IMR-90 (cell line): ENCODE results near the gene ALS2CL. TPM values are rescaled to one million over a fixed set of nuclear protein-coding genes. Genes with fewer than 3 reads are reported as not detected.

ENCODE experiments used
- ATAC-seq: fragments of 200-7000 bp; cut with Tn5 transposase; 2 replicates; pipeline ENCODE4 v1.9.1; 2020; ENCODE audit warnings: low read depth, mild to moderate bottlenecking, moderate library complexity
- BruUV-seq: library from RNA; stranded (reverse); fragments of 400-500 nt; replicated peaks from 2 replicates; lab custom pipeline; 2021; lab: Mats Ljungman, UMichigan
- CTCF ChIA-PET: fragments of 300-600 bp; formaldehyde crosslinking; extraction: SDS; loops from one replicate; lab custom pipeline; 2021; ENCODE audit warnings: antibody characterized with exemption; lab: Yijun Ruan, JAX
- POLR2A ChIA-PET: fragments of 300-600 bp; sonication (Branson Sonifier 250); formaldehyde crosslinking; loops from one replicate; lab custom pipeline; 2022; ENCODE audit warnings: antibody characterized with exemption; ENCODE audit not compliant: unreplicated experiment; lab: Charles Lee
- DNase-seq: peaks from one replicate; pipeline ENCODE4 v3.0.0; 2013
- H2AFZ ChIP-seq: replicated peaks from 2 replicates; pipeline ENCODE3; 2013; ENCODE audit warnings: low read length, mild to moderate bottlenecking; ENCODE audit not compliant: poor library complexity
- H2AK5ac ChIP-seq: 2 replicates; pipeline ENCODE4 v1.6.1; 2013; ENCODE audit warnings: low read depth, low read length, inconsistent platforms
- H2AK9ac ChIP-seq: replicated peaks from 2 replicates; pipeline ENCODE3; 2013; ENCODE audit warnings: mild to moderate bottlenecking, low read depth, low read length, moderate library complexity; ENCODE audit not compliant: poor library complexity
- H2BK120ac ChIP-seq: 2 replicates; pipeline ENCODE4 v1.6.1; 2013; ENCODE audit warnings: low read depth, low read length, inconsistent platforms
- H2BK15ac ChIP-seq: 3 replicates; pipeline ENCODE4 v1.6.1; 2013; ENCODE audit warnings: low read depth, low read length, inconsistent platforms
- H2BK20ac ChIP-seq: 2 replicates; pipeline ENCODE4 v1.6.1; 2013; ENCODE audit warnings: low read depth, mild to moderate bottlenecking, inconsistent platforms, low read length, moderate library complexity
- H2BK5ac ChIP-seq: 2 replicates; pipeline ENCODE4 v1.6.1; 2013; ENCODE audit warnings: mild to moderate bottlenecking, low read depth, low read length, inconsistent platforms; ENCODE audit not compliant: poor library complexity, severe bottlenecking
- H3K14ac ChIP-seq: replicated peaks from 2 replicates; pipeline ENCODE4 v1.6.1; 2013; ENCODE audit warnings: low read depth, low read length, inconsistent platforms
- H3K18ac ChIP-seq: 2 replicates; pipeline ENCODE4 v1.6.1; 2013; ENCODE audit warnings: low read depth, low read length, control low read depth
- H3K23ac ChIP-seq: 2 replicates; pipeline ENCODE4 v1.6.1; 2013; ENCODE audit warnings: low read depth, low read length, inconsistent platforms
- H3K27ac ChIP-seq: 2 replicates; pipeline ENCODE4 v1.5.1; 2013; ENCODE audit warnings: mild to moderate bottlenecking, control low read depth, low read length; ENCODE audit not compliant: insufficient read depth
- H3K27me3 ChIP-seq: 2 replicates; pipeline ENCODE4 v1.6.1; 2013; ENCODE audit warnings: low read length; ENCODE audit not compliant: control insufficient read depth, insufficient read depth
- H3K36me3 ChIP-seq: 2 replicates; pipeline ENCODE4 v1.6.1; 2013; ENCODE audit warnings: low read length, mixed read lengths; ENCODE audit not compliant: control insufficient read depth, insufficient read depth
- H3K4ac ChIP-seq: 2 replicates; pipeline ENCODE4 v1.6.1; 2013; ENCODE audit warnings: low read depth, low read length, inconsistent platforms
- H3K4me1 ChIP-seq: 2 replicates; pipeline ENCODE4 v1.6.1; 2013; ENCODE audit warnings: low read length, mixed read lengths; ENCODE audit not compliant: control insufficient read depth, insufficient read depth
- H3K4me2 ChIP-seq: 2 replicates; pipeline ENCODE4 v1.6.1; 2013; ENCODE audit warnings: low read depth, mild to moderate bottlenecking, control low read depth, low read length, moderate library complexity
- H3K4me3 ChIP-seq: 2 replicates; pipeline ENCODE4 v1.5.1; 2013; ENCODE audit warnings: low read depth, mild to moderate bottlenecking, control low read depth, low read length, moderate library complexity; ENCODE audit not compliant: insufficient read depth
- H3K56ac ChIP-seq: 2 replicates; pipeline ENCODE4 v1.6.1; 2013; ENCODE audit warnings: low read length, inconsistent platforms; ENCODE audit not compliant: insufficient read depth; ENCODE audit errors: extremely low read depth
- H3K79me1 ChIP-seq, 2 experiments: 2 replicates each; pipeline ENCODE4 v1.6.1; 2013; ENCODE audit warnings: low read length in 2 of 2, inconsistent platforms in 1 of 2, low read depth in 1 of 2
- H3K9ac ChIP-seq: 2 replicates; pipeline ENCODE4 v1.6.1; 2013; ENCODE audit warnings: low read depth, low read length, control low read depth
- H3K9me1 ChIP-seq: 2 replicates; pipeline ENCODE4 v1.6.1; 2013; ENCODE audit warnings: low read length, inconsistent platforms; ENCODE audit not compliant: insufficient read depth
- H3K9me3 ChIP-seq: 2 replicates; pipeline ENCODE4 v1.6.1; 2013; ENCODE audit warnings: low read length; ENCODE audit not compliant: control insufficient read depth, insufficient read depth
- H4K20me1 ChIP-seq: 2 replicates; pipeline ENCODE4 v1.6.1; 2013; ENCODE audit warnings: low read length, inconsistent platforms; ENCODE audit not compliant: insufficient read depth
- H4K5ac ChIP-seq: 2 replicates; pipeline ENCODE4 v1.6.1; 2013; ENCODE audit warnings: mild to moderate bottlenecking, low read depth, low read length, control low read depth
- H4K8ac ChIP-seq, 2 experiments: 2 replicates each; pipeline ENCODE4 v1.6.1; 2013; ENCODE audit warnings: low read depth in 2 of 2, low read length in 2 of 2, control low read depth in 1 of 2, inconsistent platforms in 1 of 2
- H4K91ac ChIP-seq: 2 replicates; pipeline ENCODE4 v1.6.1; 2013; ENCODE audit warnings: low read depth, low read length, inconsistent platforms; ENCODE audit not compliant: insufficient read depth
- BHLHE40 ChIP-seq: fragments of 150-350 bp; IDR thresholded peaks from 2 replicates; pipeline ENCODE4 v1.6.1; 2016; ENCODE audit warnings: mild to moderate bottlenecking, low read depth, low read length
- CEBPB ChIP-seq: IDR thresholded peaks from 2 replicates; pipeline ENCODE4 v1.6.1; 2012; ENCODE audit warnings: low read depth, low read length, improper control_type of control experiment
- CHD1 ChIP-seq: IDR thresholded peaks from 2 replicates; pipeline ENCODE4 v1.6.1; 2012; ENCODE audit warnings: low read depth, low read length, improper control_type of control experiment
- FOS ChIP-seq: fragments of 150-350 bp; IDR thresholded peaks from 2 replicates; pipeline ENCODE4 v1.6.1; 2016; ENCODE audit warnings: low read depth, low read length
- MAFK ChIP-seq: IDR thresholded peaks from 2 replicates; pipeline ENCODE4 v1.6.1; 2012; ENCODE audit warnings: low read depth, low read length, improper control_type of control experiment
- MAZ ChIP-seq: IDR thresholded peaks from 2 replicates; pipeline ENCODE4 v1.6.1; 2012; ENCODE audit warnings: low read depth, mild to moderate bottlenecking, low read length, improper control_type of control experiment, moderate library complexity, borderline replicate concordance
- MXI1 ChIP-seq: IDR thresholded peaks from 2 replicates; pipeline ENCODE4 v1.6.1; 2012; ENCODE audit warnings: low read depth, mild to moderate bottlenecking, low read length, moderate library complexity, borderline replicate concordance
- NFE2L2 ChIP-seq: fragments of 150-350 bp; IDR thresholded peaks from 2 replicates; pipeline ENCODE4 v1.6.1; 2016; ENCODE audit warnings: low read depth, mild to moderate bottlenecking, low read length
- POLR2A ChIP-seq: IDR thresholded peaks from 2 replicates; pipeline ENCODE4 v1.6.1; 2012; ENCODE audit warnings: mild to moderate bottlenecking, low read depth, low read length
- RAD21 ChIP-seq: IDR thresholded peaks from 2 replicates; pipeline ENCODE4 v1.6.1; 2012; ENCODE audit warnings: low read length, improper control_type of control experiment
- RCOR1 ChIP-seq: IDR thresholded peaks from 2 replicates; pipeline ENCODE4 v1.6.1; 2012; ENCODE audit warnings: mild to moderate bottlenecking, low read length, improper control_type of control experiment; ENCODE audit not compliant: insufficient replicate concordance
- RFX5 ChIP-seq: IDR thresholded peaks from 2 replicates; pipeline ENCODE4 v1.8.0; 2012; ENCODE audit warnings: low read depth, mild to moderate bottlenecking, low read length, moderate library complexity
- SMC3 ChIP-seq: fragments of 150-350 bp; IDR thresholded peaks from 2 replicates; pipeline ENCODE4 v1.6.1; 2016; ENCODE audit warnings: low read depth, mild to moderate bottlenecking, antibody characterized with exemption, low read length, moderate library complexity
- WGBS, 2 experiments: methylation state at CpG; one replicate each; pipeline versions ENCODE4 v1.1.5 to v1.1.7; 2013; ENCODE audit warnings: missing lambda C conversion rate in 2 of 2; ENCODE audit not compliant: insufficient read length in 1 of 2; ENCODE audit errors: extremely low coverage in 2 of 2; 5-methylcytosine and 5-hydroxymethylcytosine counted together
- dilution Hi-C: fragments of 300-500 bp; cut with HindIII; formaldehyde crosslinking; loops from one replicate; pipeline ENCODE4 v1.14.3; 2018; ENCODE audit warnings: low sequenced_read_pairs; ENCODE audit not compliant: unreplicated experiment
- in situ Hi-C: fragments of 300-500 bp; cut with MboI; formaldehyde crosslinking; loops from 3 replicates; pipeline ENCODE4 v1.14.3; 2019; ENCODE audit warnings: low sequenced_read_pairs, inconsistent platforms, mixed read lengths
- intact Hi-C: fragments of 100-400 bp; cut with micrococcal nuclease; formaldehyde crosslinking; loops from 2 replicates; pipeline ENCODE4 v1.10.0; 2022
- polyA plus RNA-seq, 3 experiments: library from polyadenylated mRNA; depleted of rRNA; stranded (reverse); fragments of >200 nt; gene quantifications; 2 replicates each; pipeline ENCODE4 v1.2.3, GENCODE V29; 2012; ENCODE audit warnings: low replicate concordance in 1 of 3
- total RNA-seq: library from RNA; depleted of rRNA; stranded (reverse); fragments of >200 nt; gene quantifications from 2 replicates; pipeline ENCODE4 v1.2.3, GENCODE V29; 2012
- TF ChIP-seq, protein P1 (sequence below): conservative IDR thresholded peaks from 2 replicates; pipeline ENCODE4 v1.5.1; 2012; ENCODE audit warnings: mild to moderate bottlenecking, low read depth, low read length, improper control_type of control experiment
- TF ChIP-seq, protein P2 (sequence below): fragments of 150-350 bp; IDR thresholded peaks from 2 replicates; pipeline ENCODE4 v1.6.1; 2016; ENCODE audit warnings: low read depth, mild to moderate bottlenecking, low read length, moderate library complexity, borderline replicate concordance
- TF ChIP-seq, protein P3 (sequence below): fragments of 150-350 bp; IDR thresholded peaks from 2 replicates; pipeline ENCODE4 v1.6.1; 2017; ENCODE audit warnings: mild to moderate bottlenecking, antibody characterized with exemption, low read length, low read depth

ALS2CL gene
- total and polyA plus RNA-seq, 2 of the 4 experiments (the other 2 are of a cell fraction): 2.2 to 4.8 TPM

DNA sequence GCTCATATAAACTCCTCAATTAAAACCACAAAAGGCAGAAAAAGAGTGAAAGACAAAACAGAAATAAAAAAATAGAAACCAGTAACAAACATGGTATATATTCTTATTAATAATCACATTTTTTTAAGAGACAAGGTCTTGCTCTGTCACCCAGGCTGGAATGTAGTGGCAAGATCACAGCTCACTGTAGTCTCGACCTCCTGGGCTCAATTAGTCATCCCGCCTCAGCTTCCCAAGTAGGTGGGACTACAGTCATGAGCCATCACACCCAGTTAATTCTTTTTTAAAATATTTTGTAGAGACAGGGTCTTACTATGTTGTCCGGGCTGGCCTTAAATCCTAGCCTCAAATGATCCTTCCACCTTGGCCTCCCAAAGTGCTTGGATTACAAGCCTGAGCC is 44.0 kb downstream of the ALS2CL start:
- intact Hi-C loops: no loop called here
- no peak overlapping the region for H4K8ac ChIP-seq
- H4K20me1 ChIP-seq: no peaks in the 10 kb centered on the region
- peaks cover 4% of the 10 kb centered on the region; the same call in 1 of the 2 replicates for H3K9me3 ChIP-seq
- H3K9me1 ChIP-seq: no peaks in the 10 kb centered on the region
- H2BK15ac ChIP-seq: no peak overlapping the region
- WGBS, 2 experiments: no CpG with 5 or more reads among the region's 3 CpGs
- no peak overlapping the region for H2AK9ac ChIP-seq
- no peak overlapping the region for H3K4me2 ChIP-seq
- H3K9ac ChIP-seq: no peak overlapping the region
- no peaks in the 10 kb centered on the region for H3K79me1 ChIP-seq
- no TSS peak for BruUV-seq
- no peak overlapping the region for H4K5ac ChIP-seq
- peaks cover 9% of the 10 kb centered on the region for H3K4me1 ChIP-seq
- H4K91ac ChIP-seq: no peak overlapping the region
- H2AFZ ChIP-seq: no peak overlapping the region
- H3K36me3 ChIP-seq: no peaks in the 10 kb centered on the region
- no peak overlapping the region for H3K14ac ChIP-seq
- ATAC-seq: no peak
- no peak overlapping the region for H2AK5ac ChIP-seq
- dilution Hi-C loops: no loop called here
- H3K27me3 ChIP-seq: no peaks in the 10 kb centered on the region
- no peak overlapping the region for H3K27ac ChIP-seq
- no peak overlapping the region for H3K4ac ChIP-seq
- H2BK5ac ChIP-seq: no peak overlapping the region
- no peak overlapping the region for H3K56ac ChIP-seq
- no peak overlapping the region for H3K23ac ChIP-seq
- no peak overlapping the region for H2BK120ac ChIP-seq
- no peak overlapping the region for H2BK20ac ChIP-seq
- ChIA-PET CTCF (no interaction called here), POLR2A (no interaction called here)
- DNase-seq: no peak
- no peak overlapping the region for H3K18ac ChIP-seq
- no peak overlapping the region for H3K4me3 ChIP-seq
- in situ Hi-C loops: no loop called here
- TF ChIP-seq, protein P1, sequence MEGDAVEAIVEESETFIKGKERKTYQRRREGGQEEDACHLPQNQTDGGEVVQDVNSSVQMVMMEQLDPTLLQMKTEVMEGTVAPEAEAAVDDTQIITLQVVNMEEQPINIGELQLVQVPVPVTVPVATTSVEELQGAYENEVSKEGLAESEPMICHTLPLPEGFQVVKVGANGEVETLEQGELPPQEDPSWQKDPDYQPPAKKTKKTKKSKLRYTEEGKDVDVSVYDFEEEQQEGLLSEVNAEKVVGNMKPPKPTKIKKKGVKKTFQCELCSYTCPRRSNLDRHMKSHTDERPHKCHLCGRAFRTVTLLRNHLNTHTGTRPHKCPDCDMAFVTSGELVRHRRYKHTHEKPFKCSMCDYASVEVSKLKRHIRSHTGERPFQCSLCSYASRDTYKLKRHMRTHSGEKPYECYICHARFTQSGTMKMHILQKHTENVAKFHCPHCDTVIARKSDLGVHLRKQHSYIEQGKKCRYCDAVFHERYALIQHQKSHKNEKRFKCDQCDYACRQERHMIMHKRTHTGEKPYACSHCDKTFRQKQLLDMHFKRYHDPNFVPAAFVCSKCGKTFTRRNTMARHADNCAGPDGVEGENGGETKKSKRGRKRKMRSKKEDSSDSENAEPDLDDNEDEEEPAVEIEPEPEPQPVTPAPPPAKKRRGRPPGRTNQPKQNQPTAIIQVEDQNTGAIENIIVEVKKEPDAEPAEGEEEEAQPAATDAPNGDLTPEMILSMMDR: no peak
- TF ChIP-seq NFE2L2: no peak
- TF ChIP-seq MXI1: no peak
- TF ChIP-seq CEBPB: no peak
- TF ChIP-seq, protein P2, sequence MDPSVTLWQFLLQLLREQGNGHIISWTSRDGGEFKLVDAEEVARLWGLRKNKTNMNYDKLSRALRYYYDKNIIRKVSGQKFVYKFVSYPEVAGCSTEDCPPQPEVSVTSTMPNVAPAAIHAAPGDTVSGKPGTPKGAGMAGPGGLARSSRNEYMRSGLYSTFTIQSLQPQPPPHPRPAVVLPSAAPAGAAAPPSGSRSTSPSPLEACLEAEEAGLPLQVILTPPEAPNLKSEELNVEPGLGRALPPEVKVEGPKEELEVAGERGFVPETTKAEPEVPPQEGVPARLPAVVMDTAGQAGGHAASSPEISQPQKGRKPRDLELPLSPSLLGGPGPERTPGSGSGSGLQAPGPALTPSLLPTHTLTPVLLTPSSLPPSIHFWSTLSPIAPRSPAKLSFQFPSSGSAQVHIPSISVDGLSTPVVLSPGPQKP: no peak
- TF ChIP-seq MAFK: no peak
- no peak for TF ChIP-seq RFX5
- TF ChIP-seq, protein P3, sequence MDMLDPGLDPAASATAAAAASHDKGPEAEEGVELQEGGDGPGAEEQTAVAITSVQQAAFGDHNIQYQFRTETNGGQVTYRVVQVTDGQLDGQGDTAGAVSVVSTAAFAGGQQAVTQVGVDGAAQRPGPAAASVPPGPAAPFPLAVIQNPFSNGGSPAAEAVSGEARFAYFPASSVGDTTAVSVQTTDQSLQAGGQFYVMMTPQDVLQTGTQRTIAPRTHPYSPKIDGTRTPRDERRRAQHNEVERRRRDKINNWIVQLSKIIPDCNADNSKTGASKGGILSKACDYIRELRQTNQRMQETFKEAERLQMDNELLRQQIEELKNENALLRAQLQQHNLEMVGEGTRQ: no peak
- no peak for TF ChIP-seq CHD1
- TF ChIP-seq POLR2A: no peak
- TF ChIP-seq BHLHE40: no peak
- no peak for TF ChIP-seq MAZ
- TF ChIP-seq SMC3: no peak
- no peak for TF ChIP-seq FOS
- no peak for TF ChIP-seq RAD21
- TF ChIP-seq RCOR1: no peak
